Progenitor cell of endocrine pancreas (in vitro differentiated cells): ENCODE data around the gene GRM8. TPM values are rescaled to one million over a fixed set of nuclear protein-coding genes. Genes with fewer than 3 reads are reported as not detected.

ENCODE experiments used
- DNase-seq: peaks from one replicate; pipeline ENCODE4 v3.0.0; 2021; ENCODE audit warnings: low spot score; ENCODE audit not compliant: unreplicated experiment
- H3K27ac Mint-ChIP-seq: 2 replicates; pipeline ENCODE4 v1.8.0; 2021; ENCODE audit warnings: mild to moderate bottlenecking, moderate library complexity, mixed read lengths
- H3K27me3 Mint-ChIP-seq: 2 replicates; pipeline ENCODE4 v1.8.0; 2021; ENCODE audit warnings: mixed read lengths
- H3K36me3 Mint-ChIP-seq: 2 replicates; pipeline ENCODE4 v1.8.0; 2022; ENCODE audit warnings: mixed read lengths; ENCODE audit not compliant: insufficient read depth
- H3K4me1 Mint-ChIP-seq: 2 replicates; pipeline ENCODE4 v1.8.0; 2021; ENCODE audit warnings: low read depth, mixed read lengths
- H3K4me3 Mint-ChIP-seq: 2 replicates; pipeline ENCODE4 v1.8.0; 2021; ENCODE audit warnings: low read depth, mild to moderate bottlenecking, moderate library complexity, mixed read lengths
- H3K9me3 Mint-ChIP-seq: 2 replicates; pipeline ENCODE4 v1.8.0; 2021; ENCODE audit warnings: low read depth, mixed read lengths
- CTCF ChIP-seq: fragments of 200-600 bp; sonication (generic); IDR thresholded peaks from one replicate; pipeline ENCODE4 v1.5.0; 2021; ENCODE audit warnings: antibody characterized with exemption, mild to moderate bottlenecking; ENCODE audit not compliant: unreplicated experiment
- total RNA-seq: library from RNA; stranded (reverse); gene quantifications from 2 replicates; pipeline ENCODE4 v1.2.1, GENCODE V29; 2021

Gene GRM8
- total RNA-seq, 1 donor from 2014 or later, result 4.2 TPM

DNA sequence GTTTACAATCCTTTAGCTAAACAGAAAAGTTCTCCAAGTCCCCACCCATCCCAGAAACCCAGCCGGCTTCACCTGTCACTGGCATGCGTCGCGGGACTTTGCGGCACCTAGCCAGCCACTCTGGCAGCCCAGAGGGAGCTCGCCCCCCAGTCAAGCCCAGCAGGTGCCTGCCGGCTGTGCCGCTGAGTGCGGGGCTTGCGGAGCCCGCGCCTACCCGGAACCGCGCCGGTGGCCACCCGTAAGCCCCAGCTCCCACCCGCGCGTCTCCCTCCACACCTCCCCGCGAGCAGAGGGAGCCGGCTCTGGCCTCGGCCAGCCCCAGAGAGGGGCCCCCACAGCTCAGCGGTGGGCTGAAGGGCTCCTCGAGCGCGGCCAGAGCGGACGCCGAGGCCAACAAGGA is 446.1 kb downstream of the GRM8 start:
- no peak for DNase-seq
- Mint-ChIP-seq H3K9me3 (peaks cover 10% of the 10 kb centered on the region), H3K27ac (no peak overlapping the region), H3K27me3 (no peaks in the 10 kb centered on the region), H3K4me1 (peaks cover 20% of the 10 kb centered on the region), H3K36me3 (peaks cover 3% of the 10 kb centered on the region), H3K4me3 (no peak overlapping the region)
- no peak for TF ChIP-seq CTCF

DNA sequence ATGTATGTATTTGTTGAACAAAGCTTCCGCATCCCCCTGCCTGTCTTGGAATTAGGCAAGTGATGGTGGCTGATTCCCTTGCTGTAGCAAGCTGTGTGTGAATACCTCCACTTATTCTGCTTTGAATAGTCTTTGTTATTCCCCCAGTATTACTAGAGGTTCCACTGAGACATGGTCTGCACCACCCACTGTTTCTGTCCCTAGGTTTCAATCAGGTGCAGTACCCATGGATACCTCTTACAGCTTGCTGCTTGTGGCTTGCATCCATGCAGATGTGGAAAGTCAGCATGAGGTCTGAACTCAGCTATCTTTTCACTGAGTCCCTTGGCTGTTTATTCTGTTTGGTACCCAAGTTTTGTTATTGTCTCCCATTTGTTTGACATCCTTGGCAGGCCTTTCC is 447.4 kb downstream of the GRM8 start:
- no peaks in the 10 kb centered on the region for H3K27me3 Mint-ChIP-seq
- peaks cover 3% of the 10 kb centered on the region for H3K9me3 Mint-ChIP-seq
- DNase-seq, result no peak
- no peak for TF ChIP-seq CTCF
- peaks cover 20% of the 10 kb centered on the region for H3K4me1 Mint-ChIP-seq
- H3K4me3 Mint-ChIP-seq, result no peak overlapping the region
- H3K27ac Mint-ChIP-seq, result no peak overlapping the region
- H3K36me3 Mint-ChIP-seq, result peaks cover 3% of the 10 kb centered on the region

- peaks cover 3% of the 10 kb centered on the region for H3K9me3 Mint-ChIP-seq
- peak overlapping the region; percentile 13 for H3K4me3 Mint-ChIP-seq
- H3K36me3 Mint-ChIP-seq, result peaks cover 3% of the 10 kb centered on the region
- H3K27ac Mint-ChIP-seq, result no peak overlapping the region
- DNase-seq, result no peak
- H3K4me1 Mint-ChIP-seq, result peaks cover 20% of the 10 kb centered on the region
- no peaks in the 10 kb centered on the region for H3K27me3 Mint-ChIP-seq
- no peak for TF ChIP-seq CTCF
These were observed 448.1 kb downstream of the GRM8 start for GRCh38 chr7:126804604-126805003.

DNA sequence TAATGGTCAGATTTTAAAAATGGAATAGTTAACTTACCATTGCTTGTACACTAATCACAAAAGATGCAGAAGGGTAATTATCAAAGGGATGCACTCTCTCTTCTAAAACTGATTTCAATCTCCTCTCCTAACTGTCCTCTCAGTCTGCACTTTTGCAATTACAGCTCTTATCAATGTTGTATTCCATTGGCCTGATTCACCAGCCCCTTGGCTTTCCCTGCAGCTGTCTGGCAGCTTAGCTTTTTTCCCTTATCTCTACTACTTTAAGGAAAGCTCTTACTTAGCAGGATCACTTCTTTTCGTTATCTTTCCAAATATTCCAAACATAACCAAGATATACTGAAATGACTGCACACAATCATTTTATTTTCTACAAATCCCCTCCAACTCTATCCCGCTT is 448.8 kb downstream of the GRM8 start:
- Mint-ChIP-seq H3K36me3 (peaks cover 3% of the 10 kb centered on the region), H3K4me3 (no peak overlapping the region), H3K9me3 (peaks cover 3% of the 10 kb centered on the region), H3K27ac (no peak overlapping the region), H3K4me1 (peaks cover 20% of the 10 kb centered on the region), H3K27me3 (no peaks in the 10 kb centered on the region)
- no peak for TF ChIP-seq CTCF
- DNase-seq, result no peak

- H3K27me3 Mint-ChIP-seq, result no peaks in the 10 kb centered on the region
These were observed 449.6 kb downstream of the GRM8 start for GRCh38 chr7:126803060-126803665.

More at GRCh38 chr7:126803060-126803665, 449.6 kb downstream of the GRM8 start:
- peaks cover 3% of the 10 kb centered on the region for H3K36me3 Mint-ChIP-seq
- peaks cover 20% of the 10 kb centered on the region for H3K4me1 Mint-ChIP-seq
- DNase-seq, result peak; percentile 10
- peak; percentile 74 for TF ChIP-seq CTCF
- H3K4me3 Mint-ChIP-seq, result no peak overlapping the region
- peaks cover 3% of the 10 kb centered on the region for H3K9me3 Mint-ChIP-seq
- no peak overlapping the region for H3K27ac Mint-ChIP-seq
